NCI-H187 (cell line): ENCODE data around the gene BACE1.
"Not testable (repeated sequence)": the region's sequence is repeated elsewhere in the genome, so short reads cannot be mapped to it uniquely, and the experiment has no call there.

ENCODE experiments used
- DNase-seq, 2 experiments: peaks; one replicate each; lab custom pipeline; 2025; lab: John Stamatoyannopoulos, UW

Gene BACE1

DNA sequence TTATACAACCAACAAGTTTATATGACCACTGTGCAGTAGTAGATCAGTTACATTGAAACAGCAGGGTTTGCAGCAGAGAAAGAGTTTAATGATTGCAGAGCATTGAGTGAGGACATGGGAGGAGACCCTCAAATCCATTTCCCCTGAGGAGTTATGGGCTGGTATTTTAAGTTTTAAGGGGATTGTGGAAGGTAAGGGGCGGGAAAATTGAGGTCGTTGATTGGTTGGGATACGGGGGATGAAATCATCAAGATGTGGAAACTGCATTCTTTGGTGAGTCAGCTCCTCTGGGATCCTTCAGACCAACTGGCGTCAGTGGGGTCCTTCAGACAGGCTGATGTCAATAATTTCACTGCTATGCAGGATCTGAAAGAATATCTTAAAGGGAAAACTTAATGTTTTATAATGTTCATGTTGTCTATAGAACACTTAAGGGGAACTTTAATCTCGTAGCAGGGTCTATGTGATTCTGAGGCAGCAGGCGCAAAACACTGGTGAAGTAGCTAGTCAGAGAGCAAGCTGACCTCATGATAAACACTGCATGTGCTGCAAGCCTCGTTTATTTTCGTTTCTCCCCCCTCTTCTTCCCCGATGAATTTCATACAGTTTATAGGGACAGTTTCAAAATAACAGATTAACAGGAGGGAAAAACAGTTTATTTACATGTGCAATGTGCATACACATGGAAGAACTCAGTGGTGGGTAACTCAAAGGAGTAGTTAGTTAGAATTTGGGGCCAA is 42.3 kb downstream of the BACE1 start:
- no peak for DNase-seq

GRCh38 chr11:117272175-117272574 is 43.9 kb downstream of the BACE1 start:
- DNase-seq = not testable (repeated sequence)

- DNase-seq = no peak
These were observed 44.8 kb downstream of the BACE1 start for GRCh38 chr11:117271208-117271607.

- DNase-seq = no peak
These were observed 46.2 kb downstream of the BACE1 start for GRCh38 chr11:117269856-117270255.

- no peak for DNase-seq
These were observed 50.3 kb downstream of the BACE1 start for GRCh38 chr11:117265745-117266144.

DNA sequence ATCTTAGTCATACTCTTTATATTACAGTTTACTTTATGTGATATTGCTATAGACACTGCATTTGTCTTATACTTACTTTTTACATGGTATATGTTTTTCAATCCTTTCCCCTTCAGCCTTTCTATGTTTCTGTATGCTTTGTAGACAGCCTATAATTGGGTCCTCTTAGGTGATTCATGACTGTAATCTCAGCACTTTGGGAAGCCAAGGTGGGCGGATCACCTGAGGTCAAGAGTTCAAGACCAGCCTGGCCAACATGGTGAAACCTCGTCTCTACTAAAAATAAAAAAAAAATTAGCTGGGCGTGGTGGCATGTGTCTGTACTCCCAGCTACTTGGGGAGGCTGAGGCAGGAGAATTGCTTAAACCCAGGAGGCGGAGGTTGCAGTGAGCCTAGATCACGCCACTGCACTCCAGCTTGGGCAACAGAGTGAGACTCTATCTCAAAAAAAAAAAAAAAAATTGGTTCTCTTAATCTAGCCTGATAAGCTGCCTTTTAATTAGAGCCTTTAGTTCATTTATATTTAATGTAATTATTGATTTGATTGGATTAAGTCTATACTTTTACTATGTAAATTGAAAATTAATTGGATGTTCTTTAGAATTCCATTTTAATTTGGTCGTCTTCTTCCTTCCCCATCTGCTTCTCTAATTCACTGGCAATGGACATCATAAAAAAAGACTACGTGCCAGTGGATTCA is 51.3 kb downstream of the BACE1 start:
- DNase-seq = not testable (repeated sequence)

GRCh38 chr11:117259417-117259816 is 56.6 kb downstream of the BACE1 start:
- DNase-seq = no peak

- no peak for DNase-seq
These were observed 57.5 kb downstream of the BACE1 start for GRCh38 chr11:117258576-117258975.

DNA sequence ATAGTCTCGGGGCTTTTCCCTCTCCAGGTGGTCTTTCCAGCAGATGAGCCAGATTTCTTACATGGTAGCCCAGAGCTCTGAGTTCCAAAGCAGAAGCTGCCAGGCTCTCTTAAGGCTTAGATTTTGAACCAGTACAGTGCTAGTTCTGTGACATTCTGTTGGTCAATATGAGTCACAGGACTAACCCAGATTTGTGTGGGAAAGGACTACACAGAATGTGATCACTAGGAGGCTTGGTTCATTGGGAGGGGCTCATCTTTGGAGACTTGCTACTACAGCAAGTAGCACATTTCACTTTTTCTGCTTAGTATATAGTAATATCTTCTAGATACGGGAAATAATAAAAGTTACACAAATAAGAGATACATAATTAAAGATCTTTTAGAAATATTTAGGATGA is 59.5 kb downstream of the BACE1 start:
- no peak for DNase-seq

DNA sequence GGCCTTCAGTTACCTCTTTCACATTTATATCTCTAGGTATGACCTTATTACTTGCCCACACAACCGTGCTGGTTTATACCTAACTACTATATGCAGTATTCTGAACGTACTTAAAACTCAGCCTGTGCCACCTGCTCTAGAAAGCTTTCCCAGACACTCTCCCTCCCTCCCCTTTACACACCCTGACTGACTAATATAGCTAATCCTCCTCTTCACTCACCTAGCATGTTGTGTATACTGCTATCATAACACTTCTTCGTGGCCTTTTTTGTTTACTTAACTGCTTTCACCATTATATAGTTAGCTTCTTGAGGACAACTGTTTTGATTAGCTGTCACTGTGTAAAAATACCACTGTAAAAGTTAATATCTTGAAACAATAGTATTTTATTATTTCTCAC is 60.1 kb downstream of the BACE1 start:
- DNase-seq = no peak

DNA sequence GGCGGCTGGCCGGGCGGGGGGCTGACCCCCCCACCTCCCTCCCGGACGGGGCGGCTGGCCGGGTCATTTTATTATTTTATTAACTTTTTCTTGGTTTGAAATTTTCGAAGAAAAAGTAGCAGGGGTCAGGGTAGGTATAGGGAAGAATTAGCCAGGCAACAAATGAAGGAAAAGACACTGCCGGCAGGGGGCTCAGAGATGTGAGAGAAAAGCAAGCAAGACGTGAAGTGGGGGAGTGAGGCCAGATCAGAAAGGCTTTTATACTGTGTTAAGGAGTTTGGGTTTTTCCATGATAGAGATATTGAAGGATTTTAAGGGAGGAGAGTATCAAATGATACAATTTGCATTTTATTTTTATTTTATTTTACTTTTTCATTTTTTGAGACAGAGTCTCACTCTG is 64.5 kb downstream of the BACE1 start:
- DNase-seq = no peak

DNA sequence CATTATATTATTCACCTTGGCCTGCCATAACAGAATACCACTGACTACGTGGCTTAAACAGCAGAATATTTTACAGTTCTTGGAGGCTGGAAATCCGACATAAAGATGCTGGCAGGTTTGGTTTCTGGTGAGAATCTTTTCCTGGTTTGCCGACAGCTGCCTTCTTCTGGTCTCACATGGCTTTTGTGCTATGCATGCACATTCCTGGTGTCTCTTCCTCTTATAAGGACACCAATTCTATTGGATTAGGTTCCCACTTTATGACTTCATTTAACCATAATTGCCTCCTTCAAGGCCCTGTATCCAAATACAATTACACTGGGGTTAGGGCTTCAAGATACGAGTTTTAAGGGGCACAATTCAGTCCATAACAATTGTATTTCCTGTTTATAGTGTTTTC is 66.5 kb downstream of the BACE1 start:
- no peak for DNase-seq

DNA sequence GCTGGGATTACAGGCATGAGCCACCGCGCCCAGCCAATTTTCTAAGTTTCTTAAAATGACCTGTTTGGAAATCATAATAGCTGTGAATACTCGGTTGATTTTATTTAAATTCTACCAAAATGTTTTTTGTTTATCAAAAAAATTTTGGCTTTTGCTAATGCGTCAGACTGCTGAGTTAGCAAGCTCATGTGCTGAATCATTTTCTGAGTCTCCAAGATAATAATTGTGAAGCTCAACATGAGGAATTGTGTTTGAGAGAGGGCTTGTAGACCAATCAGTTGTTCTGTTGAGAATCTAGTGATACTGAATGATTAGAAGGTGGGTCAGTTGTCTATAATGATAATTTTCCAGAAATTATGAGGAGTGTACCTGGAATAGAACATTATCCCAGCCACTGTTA is 67.7 kb downstream of the BACE1 start:
- DNase-seq = no peak

GRCh38 chr11:117239295-117239694 is 76.8 kb downstream of the BACE1 start:
- DNase-seq = no peak

DNA sequence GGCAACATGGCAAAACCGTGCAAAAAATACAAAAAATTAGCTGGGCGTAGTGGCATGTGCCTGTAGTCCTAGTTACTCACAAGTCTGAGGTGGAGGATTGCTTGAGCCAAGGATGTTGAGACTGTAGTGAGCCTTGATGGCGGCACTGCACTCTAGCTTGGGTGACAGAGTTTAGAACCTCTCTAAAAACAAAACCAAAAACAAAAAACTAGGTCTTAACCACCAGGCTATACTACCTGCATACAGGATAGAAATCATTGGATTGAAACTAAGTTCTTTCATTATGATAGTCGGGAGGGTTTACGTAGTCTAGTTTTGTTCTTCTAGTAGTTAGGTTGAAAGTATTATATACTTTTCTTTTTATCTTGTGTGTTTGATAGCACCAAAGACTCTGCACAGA is 77.8 kb downstream of the BACE1 start:
- DNase-seq = no peak
